HG03097 (cell line): ENCODE results near the gene TMEM269.
"Not testable (repeated sequence)": the region's sequence is repeated elsewhere in the genome, so short reads cannot be mapped to it uniquely, and the experiment has no call there.

Experiments
- ATAC-seq: cut with Tn5 transposase; IDR thresholded peaks from one replicate; pipeline ENCODE4 v1.9.1; 2021; ENCODE audit not compliant: unreplicated experiment, low FRiP score

The TMEM269 gene

GRCh38 chr1:42747125-42747524, 37.7 kb upstream of the TMEM269 start:
- ATAC-seq, result no peak

DNA sequence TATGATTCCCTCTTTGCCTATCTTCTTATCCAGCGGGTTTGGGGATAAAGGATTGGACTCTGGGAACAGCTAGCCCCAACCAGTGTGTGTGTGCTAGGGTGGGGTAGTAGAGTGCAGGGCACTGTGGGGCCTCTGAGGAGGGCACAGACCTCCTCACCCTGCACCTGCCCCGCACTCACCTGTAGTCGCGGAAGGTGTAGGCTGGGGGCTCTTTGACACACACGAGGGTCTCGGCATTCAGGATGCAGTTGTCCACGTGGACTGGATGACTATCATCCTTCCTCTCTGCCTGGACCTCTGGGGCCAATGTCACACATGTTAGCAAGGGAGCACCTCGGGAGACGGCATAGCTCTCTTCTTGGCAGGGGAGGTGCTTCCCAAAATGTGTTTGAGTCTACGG, 36.8 kb upstream of the TMEM269 start:
- no peak for ATAC-seq

GRCh38 chr1:42748461-42749410, 36.1 kb upstream of the TMEM269 start:
- ATAC-seq, result no peak

DNA sequence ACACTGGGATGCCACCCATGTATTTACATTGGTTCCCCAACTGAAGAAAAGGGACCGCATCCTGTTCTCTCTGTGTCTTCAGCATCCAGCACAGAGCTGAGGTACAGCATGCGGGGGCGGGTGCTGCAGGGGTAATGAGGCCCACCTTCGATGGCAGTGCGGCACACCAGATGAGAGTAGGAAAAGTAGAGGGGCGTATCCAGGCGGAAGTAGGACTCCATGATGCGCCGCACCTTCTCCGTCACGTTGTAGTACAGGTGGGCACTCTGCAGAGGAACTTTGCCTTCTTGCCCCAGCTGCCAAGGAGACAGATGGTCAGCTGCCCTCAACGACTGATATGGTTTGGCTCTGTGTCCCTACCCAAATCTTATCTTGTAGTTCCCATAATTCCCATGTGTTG, 34.8 kb upstream of the TMEM269 start:
- no peak for ATAC-seq

- ATAC-seq, result not testable (repeated sequence)
Observed at GRCh38 chr1:42751511-42752070, 33.2 kb upstream of the TMEM269 start.

GRCh38 chr1:42752284-42752683, 32.5 kb upstream of the TMEM269 start:
- ATAC-seq, result no peak

- ATAC-seq, result no peak
Observed at GRCh38 chr1:42753070-42753469, 31.7 kb upstream of the TMEM269 start.

DNA sequence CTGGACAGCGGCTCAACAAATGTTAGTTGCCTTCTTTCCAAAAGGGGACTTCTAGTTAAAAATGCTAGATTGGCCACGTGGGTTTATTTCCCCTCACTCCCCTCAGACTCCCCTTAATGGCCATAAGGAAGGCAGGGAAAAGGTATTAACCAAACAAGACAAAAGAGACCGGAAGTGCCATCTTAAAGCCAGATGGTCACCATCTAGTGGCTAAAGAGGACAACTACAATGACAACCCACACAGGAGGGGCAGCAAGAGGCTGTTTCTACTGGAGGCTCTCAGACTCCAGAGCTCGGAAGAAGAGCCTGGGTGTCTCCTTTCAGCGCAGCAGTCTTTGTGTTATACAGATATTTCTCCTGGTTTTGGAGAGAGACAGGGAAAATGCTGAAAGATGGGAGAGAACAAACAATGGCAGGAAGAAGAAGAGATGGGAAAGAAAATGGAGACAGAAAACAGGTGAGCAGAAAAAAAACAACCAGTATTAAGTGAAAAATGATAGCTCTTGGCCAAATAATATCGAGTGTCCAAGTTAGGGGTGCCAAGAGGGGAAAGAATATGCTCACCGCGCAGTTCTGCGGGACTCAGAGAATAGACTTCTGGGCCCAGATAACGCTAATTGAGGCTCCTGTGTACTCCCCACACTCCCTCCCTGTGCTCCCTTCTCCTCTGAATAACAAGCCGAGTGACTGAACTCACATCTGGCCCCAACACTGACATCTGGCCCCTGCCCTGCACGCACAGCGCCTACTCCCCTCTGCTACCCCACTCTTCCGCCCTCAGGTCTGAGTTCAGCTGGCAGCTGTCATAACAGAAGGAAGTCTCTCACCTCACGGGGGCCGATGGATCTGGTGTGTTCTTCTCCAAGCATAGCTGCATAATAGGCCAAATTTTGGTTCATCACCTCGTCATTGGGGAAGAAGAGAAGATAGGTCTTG, 27.6 kb upstream of the TMEM269 start:
- no peak for ATAC-seq

DNA sequence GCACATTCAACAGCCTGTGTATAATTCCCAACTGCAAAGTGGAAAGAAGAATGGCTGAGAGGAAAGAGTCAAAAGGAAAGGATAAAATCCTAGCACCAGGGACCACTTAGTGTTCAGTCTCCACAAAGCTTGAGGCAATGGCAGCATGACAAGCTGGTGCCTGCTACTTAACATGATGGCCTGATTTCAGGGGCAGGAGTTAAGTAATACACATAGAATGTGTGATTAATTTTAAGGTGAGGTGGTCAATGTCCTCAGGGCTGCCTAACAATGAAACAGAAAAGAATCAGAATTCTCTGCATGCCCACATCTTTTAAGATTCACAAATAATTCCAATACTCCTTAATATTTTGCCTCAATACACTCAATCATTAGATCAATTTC, 26.9 kb upstream of the TMEM269 start:
- ATAC-seq, result no peak

DNA sequence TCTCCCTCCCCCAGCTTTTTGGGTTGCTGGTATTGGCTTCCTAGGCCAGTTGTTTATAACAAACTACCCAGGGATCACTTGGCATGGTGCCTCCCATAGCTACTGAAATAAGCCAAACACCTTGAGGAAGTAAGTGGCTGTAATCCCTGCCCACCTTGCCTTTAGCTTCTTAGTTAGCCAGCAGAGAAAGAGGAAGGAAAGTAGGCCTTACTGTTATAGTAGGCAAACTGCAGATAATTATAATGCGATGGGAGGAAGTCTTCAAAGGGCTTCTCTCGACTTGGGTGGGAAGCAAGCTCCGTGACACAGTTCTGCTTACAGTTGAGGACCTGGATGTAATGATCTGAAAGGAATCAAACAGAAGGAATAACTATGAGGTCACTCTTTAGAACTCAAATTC, 26.1 kb upstream of the TMEM269 start:
- ATAC-seq, result no peak

- no peak for ATAC-seq
Observed at GRCh38 chr1:42759114-42759513, 25.7 kb upstream of the TMEM269 start.

GRCh38 chr1:42761567-42761966, 23.2 kb upstream of the TMEM269 start:
- no peak for ATAC-seq

GRCh38 chr1:42762269-42762668, 22.5 kb upstream of the TMEM269 start:
- ATAC-seq, result no peak

- no peak for ATAC-seq
Observed at GRCh38 chr1:42765269-42765668, 19.5 kb upstream of the TMEM269 start.

- peak; percentile 12 for ATAC-seq
Observed at GRCh38 chr1:42765832-42766740, 18.7 kb upstream of the TMEM269 start.

- peak; percentile 95 for ATAC-seq
Observed at GRCh38 chr1:42766741-42767509, 17.9 kb upstream of the TMEM269 start, which contains the start of the genes C1orf50 and P3H1. Gene C1orf50 (plus strand): TSS chr1:42767249. CDS start chr1:42767312, 63 bp downstream. Gene P3H1 (minus strand): TSS chr1:42767028. CDS start chr1:42766971, 57 bp downstream.

DNA sequence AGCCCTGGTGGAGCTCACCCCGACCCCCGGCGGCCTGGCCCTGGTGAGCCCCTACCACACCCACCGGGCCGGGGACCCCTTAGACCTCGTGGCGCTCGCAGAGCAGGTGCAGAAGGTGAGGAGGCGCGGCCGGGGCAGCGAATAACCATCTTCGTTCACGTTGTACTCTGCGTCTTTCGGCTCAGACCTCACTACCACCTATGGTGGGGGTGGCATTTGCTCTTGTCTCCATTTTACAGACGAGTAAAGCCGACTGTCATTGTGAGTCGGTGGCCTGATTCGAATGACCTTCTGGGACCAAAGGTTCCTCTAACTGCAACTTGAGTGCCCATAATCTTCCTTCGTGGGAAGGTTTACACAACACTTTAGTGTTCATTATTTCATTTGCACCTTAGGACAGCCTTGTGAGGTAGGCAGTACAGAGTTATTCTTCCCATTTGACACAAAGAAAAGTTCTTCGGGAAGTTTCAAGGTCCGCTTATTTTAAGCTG, 17.2 kb upstream of the TMEM269 start:
- ATAC-seq, result peak; percentile 14

- no peak for ATAC-seq
Observed at GRCh38 chr1:42768172-42768571, 16.6 kb upstream of the TMEM269 start.

GRCh38 chr1:42769811-42770210, 15.0 kb upstream of the TMEM269 start:
- ATAC-seq, result no peak
